IPS-NIHi7 (cell line): ENCODE data around the gene LAIR1.
"Not testable (repeated sequence)": the region's sequence is repeated elsewhere in the genome, so short reads cannot be mapped to it uniquely, and the experiment has no call there.

Experiments
- DNase-seq: peaks from one replicate; pipeline ENCODE4 v3.0.0; 2012; ENCODE audit warnings: mixed read lengths; ENCODE audit errors: extremely low spot score

LAIR1 gene

GRCh38 chr19:54343868-54344267 lies 20.9 kb downstream of the LAIR1 start:
- no peak for DNase-seq

GRCh38 chr19:54341295-54341694 lies 23.4 kb downstream of the LAIR1 start:
- no peak for DNase-seq

DNA sequence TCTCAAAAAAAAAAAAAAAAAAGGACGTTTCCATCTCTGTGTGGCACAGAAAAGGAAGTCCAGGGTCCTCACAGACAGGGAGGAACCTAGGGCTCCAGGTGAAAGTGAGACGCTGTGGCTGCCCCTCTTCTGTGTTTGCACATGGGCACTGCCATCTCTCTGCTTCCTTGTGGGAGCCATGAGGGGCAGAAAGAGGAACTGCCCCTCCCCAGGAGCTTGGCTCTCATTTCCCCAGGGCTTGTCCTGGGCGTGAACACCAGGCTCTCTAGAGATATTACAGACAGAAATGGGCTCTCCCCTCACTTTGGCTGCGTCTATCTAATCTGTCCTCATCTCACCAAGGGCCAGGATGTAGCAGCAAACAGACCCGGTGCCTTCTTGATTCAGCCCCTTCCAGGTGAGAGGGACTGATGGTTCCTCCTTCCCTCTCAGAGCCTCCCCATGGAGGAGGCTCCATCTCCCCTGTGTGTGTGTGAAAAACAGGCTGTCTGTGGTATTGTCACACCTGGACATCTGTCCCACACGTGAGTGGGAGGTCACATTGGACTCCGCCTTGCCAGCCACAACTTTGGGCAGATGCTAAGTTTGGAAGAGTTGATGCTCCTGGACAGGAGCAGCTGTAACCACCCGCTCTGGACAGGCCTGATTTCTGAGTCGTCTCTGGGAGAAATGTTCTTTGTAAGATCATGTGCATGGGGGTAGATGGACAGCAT lies 24.9 kb downstream of the LAIR1 start:
- no peak for DNase-seq

- no peak for DNase-seq
These were observed 26.2 kb downstream of the LAIR1 start for GRCh38 chr19:54338521-54338920.

DNA sequence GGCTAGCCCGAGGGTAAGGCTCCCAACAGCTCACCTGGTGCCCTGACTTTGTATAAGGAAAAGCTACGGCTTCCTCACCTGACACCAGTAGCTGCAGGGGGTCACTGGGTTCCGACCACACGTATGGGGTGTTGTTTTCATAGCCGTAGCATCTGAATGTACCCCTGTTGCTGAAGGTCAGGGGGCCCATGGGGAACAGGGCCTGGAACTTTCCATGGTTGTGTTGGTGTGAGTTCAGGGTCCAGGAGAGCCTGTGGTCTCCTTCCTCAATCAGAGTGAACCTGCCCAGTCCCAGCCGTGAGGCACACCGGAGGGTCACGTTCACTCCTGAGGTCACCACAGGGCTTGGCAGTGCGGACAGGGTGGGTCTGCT lies 26.9 kb downstream of the LAIR1 start:
- DNase-seq, result no peak

DNA sequence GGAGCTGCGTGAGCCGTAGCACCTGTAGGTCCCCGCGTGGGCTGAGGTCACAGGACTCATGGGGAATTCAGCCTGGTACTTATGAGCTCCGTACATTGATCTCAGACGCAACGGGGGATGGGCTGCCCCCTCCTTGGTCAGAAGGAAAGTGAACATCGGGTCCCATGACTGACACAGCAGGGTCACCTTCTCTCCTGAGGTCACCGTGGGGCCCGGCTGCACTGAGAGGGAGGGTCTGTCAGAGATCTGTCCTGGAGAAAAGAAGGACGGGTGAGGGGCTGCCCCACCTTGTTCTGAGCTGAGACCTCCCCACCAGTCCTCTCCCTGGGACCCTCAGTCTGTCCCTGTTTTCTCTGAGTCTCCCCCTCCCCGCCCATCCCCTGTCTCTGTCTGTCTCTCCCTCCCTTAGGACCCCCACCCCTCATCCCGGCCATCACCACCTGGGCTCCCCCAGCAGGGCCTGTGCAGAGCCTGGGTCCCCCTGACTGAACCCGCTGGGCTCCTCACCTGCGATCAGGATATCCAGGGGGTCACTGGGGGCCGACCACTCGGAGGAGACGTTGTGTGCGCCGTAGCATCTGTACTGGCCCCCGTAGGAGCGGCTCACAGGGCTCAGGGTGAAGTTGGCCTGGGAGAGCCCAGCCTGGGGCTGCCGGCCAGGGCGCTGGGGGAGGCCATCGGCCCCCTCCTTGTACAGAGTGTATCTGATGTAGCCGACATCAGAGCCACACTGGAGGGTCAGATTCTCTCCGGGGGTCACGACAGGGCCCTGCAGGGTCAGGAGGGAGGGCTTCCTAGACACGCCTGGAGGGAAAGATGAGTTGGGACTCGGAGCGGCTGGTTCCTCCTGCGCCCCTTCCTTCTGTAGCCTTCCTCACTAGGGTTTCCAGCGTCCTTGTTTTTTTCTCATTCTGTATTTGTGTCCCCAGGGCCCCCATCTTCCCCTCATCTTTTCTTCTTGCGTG lies 27.6 kb downstream of the LAIR1 start:
- no peak for DNase-seq

DNA sequence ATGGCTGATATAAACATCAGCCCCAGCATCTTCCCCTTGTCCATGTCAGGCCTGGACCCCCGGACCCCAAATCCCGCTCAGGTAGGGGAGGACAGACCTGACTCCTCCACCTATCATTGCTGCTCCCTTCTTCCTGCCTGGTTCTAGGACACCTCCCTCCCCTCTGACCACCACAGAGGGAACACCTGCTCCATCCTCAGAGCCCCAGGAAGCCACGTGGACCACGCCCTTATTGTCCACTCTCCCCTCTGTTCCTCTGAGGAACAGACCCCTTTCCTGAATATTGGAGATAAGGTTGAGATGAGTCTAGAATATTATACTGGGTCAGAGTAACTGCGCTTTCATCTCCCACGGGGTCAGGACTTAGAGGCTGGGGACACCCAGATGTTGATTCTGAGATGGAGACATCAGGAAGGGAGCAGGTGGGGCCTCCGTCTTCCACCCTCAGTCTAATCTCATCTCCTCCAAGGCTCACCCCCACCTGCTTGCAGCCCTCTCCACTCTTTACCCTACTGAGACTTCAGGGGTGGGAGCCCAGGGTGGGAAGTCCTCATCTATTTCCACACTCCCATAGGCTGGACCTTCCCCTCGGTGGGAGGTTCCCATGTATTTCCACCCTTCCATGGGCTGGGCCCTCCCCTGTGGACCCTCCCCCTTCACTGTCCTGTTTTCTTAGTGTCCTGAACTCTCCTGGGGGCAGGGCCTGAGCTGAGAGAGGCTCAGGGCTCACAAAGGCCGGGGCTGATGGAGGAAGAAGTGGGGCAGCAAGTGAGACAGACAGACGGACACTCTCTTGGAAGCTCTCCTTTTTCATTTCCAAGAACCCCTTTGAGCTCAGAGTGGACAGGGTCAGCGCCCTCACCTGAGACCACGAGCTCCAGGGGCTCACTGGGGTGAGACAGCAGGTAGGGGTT lies 28.5 kb downstream of the LAIR1 start:
- DNase-seq, result no peak

GRCh38 chr19:54335164-54335563 lies 29.6 kb downstream of the LAIR1 start:
- DNase-seq, result no peak

- no peak for DNase-seq
These were observed 31.0 kb downstream of the LAIR1 start for GRCh38 chr19:54333586-54334298.

GRCh38 chr19:54332149-54332548 lies 32.6 kb downstream of the LAIR1 start:
- DNase-seq, result no peak

GRCh38 chr19:54331626-54332025 lies 33.1 kb downstream of the LAIR1 start:
- DNase-seq, result no peak

GRCh38 chr19:54329476-54330165 lies 35.1 kb downstream of the LAIR1 start:
- DNase-seq, result no peak

DNA sequence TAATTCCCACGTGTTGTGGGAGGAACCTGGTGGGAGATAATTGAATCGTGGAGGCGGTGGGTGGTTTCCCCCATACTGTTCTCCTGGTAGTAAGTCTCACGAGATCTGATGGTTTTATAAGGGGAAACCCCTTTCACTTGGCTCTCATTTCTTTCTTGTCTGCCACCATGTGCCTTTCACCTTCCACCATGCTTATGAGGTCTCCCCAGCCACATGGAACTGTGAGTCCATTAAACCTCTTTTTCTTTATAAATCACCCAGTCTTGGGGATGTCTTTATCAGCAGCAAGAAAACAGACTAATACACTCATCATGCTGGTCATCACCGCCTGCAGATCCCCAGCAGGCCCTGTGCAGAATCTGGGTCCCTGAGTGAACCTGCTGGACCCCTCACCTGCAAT lies 36.0 kb downstream of the LAIR1 start:
- DNase-seq, result not testable (repeated sequence)

- no peak for DNase-seq
These were observed 39.1 kb downstream of the LAIR1 start for GRCh38 chr19:54325631-54326030.

DNA sequence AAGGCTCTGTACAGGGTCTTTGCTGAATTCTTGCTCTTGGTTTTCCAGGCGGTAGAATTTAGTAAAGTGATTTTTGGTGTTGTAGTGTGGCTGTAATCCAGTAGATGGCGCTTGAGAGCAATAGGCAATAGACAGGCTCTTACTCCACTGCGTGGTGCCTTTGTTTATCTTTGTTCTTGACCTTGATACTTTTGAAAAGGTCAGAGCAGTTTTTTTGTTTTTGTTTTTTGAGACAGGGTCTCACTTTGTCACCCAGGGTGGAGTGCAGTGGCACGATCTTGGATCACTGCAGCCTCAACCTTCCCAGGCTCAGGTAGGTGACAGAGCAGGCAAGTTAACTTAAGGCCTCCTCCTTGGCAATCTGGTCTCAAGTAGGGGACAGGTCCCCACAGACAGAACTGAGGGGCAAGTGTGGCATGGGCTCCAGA lies 39.5 kb downstream of the LAIR1 start:
- DNase-seq, result peak; percentile 63

- DNase-seq, result no peak
These were observed 40.7 kb downstream of the LAIR1 start for GRCh38 chr19:54324071-54324470.

DNA sequence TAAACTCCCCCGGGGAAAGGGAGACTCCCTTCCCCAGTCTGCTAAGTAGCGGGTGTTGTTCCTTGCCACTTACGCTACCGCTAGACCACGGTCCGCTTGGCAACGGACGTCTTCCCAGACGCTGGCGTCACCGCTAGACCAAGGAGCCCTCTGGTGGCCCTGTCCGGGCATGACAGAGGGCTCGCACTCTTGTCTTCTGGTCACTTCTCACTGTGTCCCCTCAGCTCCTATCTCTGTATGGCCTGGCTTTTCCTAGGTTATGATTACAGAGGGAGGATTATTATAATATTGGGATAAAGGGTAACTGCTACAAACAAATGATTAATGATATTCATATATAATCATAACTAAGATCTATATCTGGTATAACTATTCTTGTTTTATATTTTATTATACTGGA lies 41.8 kb downstream of the LAIR1 start:
- not testable (repeated sequence) for DNase-seq

GRCh38 chr19:54322295-54322694 lies 42.4 kb downstream of the LAIR1 start:
- not testable (repeated sequence) for DNase-seq

- DNase-seq, result no peak
These were observed 44.6 kb downstream of the LAIR1 start for GRCh38 chr19:54319892-54320670.

DNA sequence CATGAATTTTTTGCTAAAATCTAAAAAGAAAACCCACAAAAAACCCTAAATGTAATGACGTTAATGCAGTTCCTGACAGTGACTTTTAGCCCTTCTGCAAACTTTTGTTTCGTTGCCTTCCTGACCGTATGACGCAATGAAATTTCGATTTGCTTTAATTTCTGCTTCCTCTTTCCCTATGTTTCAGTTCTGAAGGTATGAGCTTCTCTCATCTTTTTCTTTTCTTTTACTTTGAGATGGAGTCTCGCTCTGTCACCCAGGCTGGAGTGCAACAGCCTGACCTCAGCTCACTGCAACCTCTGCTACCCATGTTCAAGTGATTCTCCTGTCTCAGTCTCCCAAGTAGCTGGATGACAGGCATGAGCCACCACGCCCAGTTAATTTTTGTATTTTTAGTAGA lies 45.7 kb downstream of the LAIR1 start:
- no peak for DNase-seq
